NT2/D1 (cell line): ENCODE results near the gene FBXO46.

Experiments
- YY1 ChIP-seq: IDR thresholded peaks from 2 replicates; pipeline ENCODE4 v1.6.1; 2011; ENCODE audit not compliant: insufficient read length, insufficient read depth
- ZNF274 ChIP-seq: IDR thresholded peaks from 2 replicates; pipeline ENCODE4 v1.6.1; 2011; ENCODE audit warnings: mild to moderate bottlenecking, low read depth, low read length

GRCh38 chr19:45777395-45777961, 46.8 kb upstream of the FBXO46 start:
- no peak for TF ChIP-seq ZNF274
- no peak for TF ChIP-seq YY1
